ENCODE results near the gene KIF12.
"Not testable (repeated sequence)": the region's sequence is repeated elsewhere in the genome, so short reads cannot be mapped to it uniquely, and the experiment has no call there.

Gene KIF12

DNA sequence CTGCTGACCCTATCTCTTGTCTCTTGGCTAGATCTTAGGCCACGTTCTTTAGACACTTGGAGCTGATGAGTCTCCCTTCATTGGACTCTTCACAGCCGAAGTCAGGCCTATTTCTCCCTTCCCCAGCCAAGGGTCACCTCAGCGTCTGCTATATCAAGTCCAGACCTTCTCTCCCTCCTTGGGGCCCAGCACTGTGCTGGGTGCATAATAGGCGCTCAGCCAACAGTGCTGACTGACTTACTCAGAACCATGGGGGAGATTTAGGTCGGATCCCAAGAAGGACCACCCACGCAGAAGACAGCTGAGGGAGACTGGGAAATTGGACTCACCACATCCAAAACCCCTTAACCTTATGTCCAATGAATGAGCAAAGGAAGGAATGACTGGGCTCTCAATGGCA lies 15.4 kb downstream of the KIF12 start:
- DNase-seq (no peak), ATAC-seq (ENCODE audit: insufficient read depth, low read depth) (no peak)
- Histone ChIP-seq H3K27ac (ENCODE audit: low read length) (no peak overlapping the region), H3K27me3 (ENCODE audit: insufficient read depth, low read length, poor library complexity) (peaks cover 20% of the 10 kb centered on the region), H3K9ac (ENCODE audit: low read depth, low read length) (no peak overlapping the region), H3K4me1 (ENCODE audit: insufficient read depth, low read length) (no peaks in the 10 kb centered on the region), H3K4me2 (ENCODE audit: insufficient read depth, low read length) (no peak overlapping the region), H4K20me1 (ENCODE audit: insufficient read depth, low read length) (no peaks in the 10 kb centered on the region), H3K9me3 (ENCODE audit: insufficient read depth, low read length, severe bottlenecking) (no peaks in the 10 kb centered on the region), H3K36me3 (ENCODE audit: insufficient read depth, low read length) (no peaks in the 10 kb centered on the region), H3K4me3 (ENCODE audit: low read depth in 1 of 2, low read length in 2 of 2) (no peak overlapping the region), H2AFZ (ENCODE audit: low read depth, low read length) (no peak overlapping the region), H3K79me2 (ENCODE audit: insufficient read depth, low read length) (no peaks in the 10 kb centered on the region)
- TF ChIP-seq, protein P1, sequence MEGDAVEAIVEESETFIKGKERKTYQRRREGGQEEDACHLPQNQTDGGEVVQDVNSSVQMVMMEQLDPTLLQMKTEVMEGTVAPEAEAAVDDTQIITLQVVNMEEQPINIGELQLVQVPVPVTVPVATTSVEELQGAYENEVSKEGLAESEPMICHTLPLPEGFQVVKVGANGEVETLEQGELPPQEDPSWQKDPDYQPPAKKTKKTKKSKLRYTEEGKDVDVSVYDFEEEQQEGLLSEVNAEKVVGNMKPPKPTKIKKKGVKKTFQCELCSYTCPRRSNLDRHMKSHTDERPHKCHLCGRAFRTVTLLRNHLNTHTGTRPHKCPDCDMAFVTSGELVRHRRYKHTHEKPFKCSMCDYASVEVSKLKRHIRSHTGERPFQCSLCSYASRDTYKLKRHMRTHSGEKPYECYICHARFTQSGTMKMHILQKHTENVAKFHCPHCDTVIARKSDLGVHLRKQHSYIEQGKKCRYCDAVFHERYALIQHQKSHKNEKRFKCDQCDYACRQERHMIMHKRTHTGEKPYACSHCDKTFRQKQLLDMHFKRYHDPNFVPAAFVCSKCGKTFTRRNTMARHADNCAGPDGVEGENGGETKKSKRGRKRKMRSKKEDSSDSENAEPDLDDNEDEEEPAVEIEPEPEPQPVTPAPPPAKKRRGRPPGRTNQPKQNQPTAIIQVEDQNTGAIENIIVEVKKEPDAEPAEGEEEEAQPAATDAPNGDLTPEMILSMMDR (IDR thresholded peaks at IDR 0.05; ENCODE audit: borderline replicate concordance, extremely low read depth, low read length, poor library complexity, severe bottlenecking), result no peak
- TF ChIP-seq EZH2 (IDR thresholded peaks at IDR 0.05; ENCODE audit: borderline replicate concordance, low read depth, low read length, severe bottlenecking), result no peak

DNA sequence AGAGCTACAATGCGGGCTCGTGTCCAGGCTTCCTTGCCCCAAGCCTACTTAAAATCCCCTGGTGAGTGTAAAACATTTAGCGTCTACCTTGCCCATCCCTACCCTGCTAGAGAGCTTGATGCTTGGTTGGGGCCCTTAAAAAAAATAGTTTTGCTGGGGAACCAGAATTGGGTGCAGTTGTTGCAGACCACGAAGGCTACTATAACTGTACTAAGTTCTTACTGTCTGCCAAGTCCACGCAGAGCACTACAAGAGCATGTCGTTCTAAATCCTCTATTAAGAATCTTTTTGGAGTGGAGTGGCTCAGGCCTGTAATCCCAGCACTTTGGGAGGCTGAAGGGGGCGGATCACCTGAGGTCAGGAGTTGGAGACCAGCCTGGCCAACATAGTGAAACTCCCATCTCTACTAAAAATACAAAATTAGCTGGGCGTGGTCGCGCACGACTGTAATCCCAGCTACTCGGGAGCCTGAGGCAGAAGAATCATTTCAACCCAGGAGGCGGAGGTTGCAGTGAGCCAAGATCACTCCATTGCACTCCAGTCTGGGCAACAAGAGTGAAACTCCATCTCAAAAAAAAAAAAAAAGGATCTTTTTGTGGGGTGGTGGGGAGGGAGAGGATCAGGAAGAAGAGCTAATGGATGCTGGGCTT lies 16.2 kb downstream of the KIF12 start:
- ATAC-seq (ENCODE audit: insufficient read depth, low read depth); DNase-seq; H3K9me3 ChIP-seq (ENCODE audit: insufficient read depth, low read length, severe bottlenecking); H2AFZ ChIP-seq (ENCODE audit: low read depth, low read length); H3K4me1 ChIP-seq (ENCODE audit: insufficient read depth, low read length); H3K36me3 ChIP-seq (ENCODE audit: insufficient read depth, low read length); H3K4me2 ChIP-seq (ENCODE audit: insufficient read depth, low read length); H3K9ac ChIP-seq (ENCODE audit: low read depth, low read length); H3K4me3 ChIP-seq (ENCODE audit: low read depth in 1 of 2, low read length in 2 of 2); H4K20me1 ChIP-seq (ENCODE audit: insufficient read depth, low read length); H3K27ac ChIP-seq (ENCODE audit: low read length); H3K79me2 ChIP-seq (ENCODE audit: insufficient read depth, low read length): not testable (repeated sequence)
- peaks cover 20% of the 10 kb centered on the region for H3K27me3 ChIP-seq (ENCODE audit: insufficient read depth, low read length, poor library complexity)

DNA sequence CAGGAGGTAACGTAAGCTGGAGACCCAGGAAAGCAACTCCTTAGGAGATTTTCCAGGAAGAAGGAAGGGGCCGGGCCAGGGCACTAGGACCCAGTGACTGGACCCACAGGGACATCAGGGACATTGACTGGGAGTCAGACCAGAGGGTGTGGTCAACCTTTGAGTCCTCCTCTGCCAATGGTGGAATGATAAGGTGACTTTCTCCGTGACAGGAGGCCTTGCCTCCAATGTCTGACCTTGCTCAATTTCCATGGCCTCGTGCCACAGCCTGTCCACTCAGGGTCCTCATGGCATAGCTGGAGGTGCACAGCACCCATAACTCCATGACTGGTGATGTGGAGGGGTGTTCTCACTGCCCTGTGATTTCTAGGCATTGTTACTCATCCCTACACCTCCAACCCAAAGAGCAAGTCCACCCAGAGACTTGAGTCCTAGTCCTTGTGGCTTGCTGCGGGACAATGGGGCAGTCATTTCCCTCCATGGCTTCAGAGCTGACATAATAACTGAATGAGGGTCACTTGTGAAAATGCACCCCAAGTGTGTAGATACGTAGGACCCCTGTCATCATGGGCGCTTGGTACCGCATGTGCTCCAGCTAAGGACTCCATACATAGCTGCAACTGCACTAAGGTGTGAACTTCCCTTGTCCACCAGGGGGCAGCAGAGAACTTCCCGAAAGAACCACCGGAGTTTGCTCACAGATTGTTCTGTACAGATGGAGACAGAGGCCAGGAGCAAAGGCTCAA lies 16.9 kb downstream of the KIF12 start:
- H3K4me1 ChIP-seq (ENCODE audit: insufficient read depth, low read length), result no peaks in the 10 kb centered on the region
- ATAC-seq (ENCODE audit: insufficient read depth, low read depth) (peak; percentile 98), DNase-seq (peak; percentile 78)
- H3K9ac ChIP-seq (ENCODE audit: low read depth, low read length), result no peak overlapping the region
- no peak overlapping the region for H3K4me2 ChIP-seq (ENCODE audit: insufficient read depth, low read length)
- H4K20me1 ChIP-seq (ENCODE audit: insufficient read depth, low read length), result no peaks in the 10 kb centered on the region
- H3K27me3 ChIP-seq (ENCODE audit: insufficient read depth, low read length, poor library complexity), result peaks cover 20% of the 10 kb centered on the region
- no peaks in the 10 kb centered on the region for H3K36me3 ChIP-seq (ENCODE audit: insufficient read depth, low read length)
- H3K9me3 ChIP-seq (ENCODE audit: insufficient read depth, low read length, severe bottlenecking), result no peaks in the 10 kb centered on the region
- no peak overlapping the region for H2AFZ ChIP-seq (ENCODE audit: low read depth, low read length)
- no peaks in the 10 kb centered on the region for H3K79me2 ChIP-seq (ENCODE audit: insufficient read depth, low read length)
- H3K4me3 ChIP-seq (ENCODE audit: low read depth in 1 of 2, low read length in 2 of 2), result no peak overlapping the region
- TF ChIP-seq EZH2 (IDR thresholded peaks at IDR 0.05; ENCODE audit: borderline replicate concordance, low read depth, low read length, severe bottlenecking), result no peak
- TF ChIP-seq, protein P1 (IDR thresholded peaks at IDR 0.05; ENCODE audit: borderline replicate concordance, extremely low read depth, low read length, poor library complexity, severe bottlenecking), result peak; percentile 89
- H3K27ac ChIP-seq (ENCODE audit: low read length), result no peak overlapping the region

DNA sequence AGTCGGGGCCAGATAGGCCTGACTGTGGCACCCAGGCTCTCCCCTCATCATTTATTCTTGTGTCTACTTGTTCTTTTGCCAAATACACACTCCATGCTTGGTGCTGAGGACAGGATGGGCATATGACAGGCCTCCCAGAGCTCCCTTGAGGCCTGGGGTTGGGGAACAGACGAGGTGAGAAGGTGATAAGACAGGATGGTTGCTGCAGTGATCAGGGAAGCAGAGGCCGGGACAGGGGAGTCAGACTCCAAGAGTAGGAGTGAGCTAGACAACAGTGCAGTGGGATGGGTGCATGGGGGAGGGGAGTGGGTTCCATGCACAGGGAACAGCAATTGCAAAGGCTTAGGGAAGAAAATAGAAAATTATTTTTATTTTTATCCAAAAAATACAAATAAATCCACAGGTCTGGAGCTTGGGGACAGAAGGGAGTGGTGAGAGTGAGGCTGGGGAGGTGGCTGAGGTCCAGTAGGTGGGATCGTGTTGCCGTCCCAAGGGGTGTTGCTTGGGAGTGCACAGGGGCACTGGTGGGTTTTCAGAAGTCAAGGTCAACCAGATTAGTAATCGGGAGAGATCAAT lies 17.6 kb downstream of the KIF12 start:
- Histone ChIP-seq H3K79me2 (ENCODE audit: insufficient read depth, low read length) (no peaks in the 10 kb centered on the region), H3K4me3 (ENCODE audit: low read depth in 1 of 2, low read length in 2 of 2) (no peak overlapping the region), H3K27me3 (ENCODE audit: insufficient read depth, low read length, poor library complexity) (peaks cover 20% of the 10 kb centered on the region), H3K4me1 (ENCODE audit: insufficient read depth, low read length) (no peaks in the 10 kb centered on the region), H4K20me1 (ENCODE audit: insufficient read depth, low read length) (no peaks in the 10 kb centered on the region), H3K36me3 (ENCODE audit: insufficient read depth, low read length) (no peaks in the 10 kb centered on the region), H3K27ac (ENCODE audit: low read length) (no peak overlapping the region), H3K9ac (ENCODE audit: low read depth, low read length) (no peak overlapping the region), H3K4me2 (ENCODE audit: insufficient read depth, low read length) (no peak overlapping the region), H3K9me3 (ENCODE audit: insufficient read depth, low read length, severe bottlenecking) (no peaks in the 10 kb centered on the region), H2AFZ (ENCODE audit: low read depth, low read length) (no peak overlapping the region)
- TF ChIP-seq EZH2 (IDR thresholded peaks at IDR 0.05; ENCODE audit: borderline replicate concordance, low read depth, low read length, severe bottlenecking), result no peak
- TF ChIP-seq, protein P1 (IDR thresholded peaks at IDR 0.05; ENCODE audit: borderline replicate concordance, extremely low read depth, low read length, poor library complexity, severe bottlenecking), result no peak
- DNase-seq (no peak), ATAC-seq (ENCODE audit: insufficient read depth, low read depth) (no peak)
